Fibroblast of gingiva (primary cell): Measurements from ENCODE around the gene GRIN3A.

Experiments
- DNase-seq: peaks from one replicate; pipeline ENCODE4 v3.0.0-alpha.2; 2011; ENCODE audit warnings: low read depth

Gene GRIN3A

DNA sequence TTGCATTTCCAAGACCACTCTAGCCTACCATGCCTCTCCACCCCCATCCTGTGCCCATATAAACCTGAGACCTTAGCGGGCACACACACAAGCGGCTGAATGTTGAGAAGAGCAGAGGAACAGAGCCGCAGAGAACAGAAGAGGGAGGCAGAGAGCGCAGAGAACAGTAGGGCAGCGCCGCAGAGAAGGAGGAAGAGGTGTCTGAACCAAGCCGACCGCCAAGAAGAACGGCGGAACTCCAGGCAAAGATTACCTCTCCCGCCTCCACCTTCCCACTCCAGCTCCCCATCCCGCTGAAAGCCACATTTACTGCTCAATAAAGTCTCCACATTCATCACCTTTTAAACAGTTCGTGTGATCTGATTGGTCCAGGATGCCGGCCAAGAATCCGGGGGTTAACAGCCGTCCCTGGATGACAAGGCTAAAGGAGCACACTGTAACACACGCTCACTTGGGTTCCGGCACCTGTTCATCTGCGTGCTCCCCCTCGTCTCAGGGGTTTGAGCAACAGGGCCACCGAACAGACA is 33.2 kb downstream of the GRIN3A start:
- DNase-seq, result no peak

GRCh38 chr9:101702257-101702656 is 36.2 kb downstream of the GRIN3A start:
- no peak for DNase-seq

GRCh38 chr9:101693546-101694336 is 44.7 kb downstream of the GRIN3A start:
- DNase-seq, result no peak

DNA sequence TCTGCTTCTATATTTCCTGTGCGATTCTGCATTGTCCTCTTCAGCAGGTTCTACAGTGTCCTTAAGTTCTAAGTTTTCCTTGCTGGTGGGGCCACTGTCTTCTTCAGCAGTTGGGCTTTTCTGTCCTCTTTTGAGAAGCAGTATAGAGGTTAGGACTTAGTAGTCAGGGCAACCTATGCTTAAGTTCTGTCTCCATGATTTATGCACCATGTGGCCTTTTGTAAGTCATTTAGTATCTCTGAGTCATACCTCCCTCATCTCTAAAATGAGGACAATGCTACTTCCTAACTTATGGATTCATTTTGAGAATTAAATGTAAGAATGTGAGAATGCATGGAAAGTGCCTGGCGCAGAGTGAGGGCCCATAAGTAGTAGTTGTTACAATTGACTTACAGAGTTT is 46.8 kb downstream of the GRIN3A start:
- no peak for DNase-seq

DNA sequence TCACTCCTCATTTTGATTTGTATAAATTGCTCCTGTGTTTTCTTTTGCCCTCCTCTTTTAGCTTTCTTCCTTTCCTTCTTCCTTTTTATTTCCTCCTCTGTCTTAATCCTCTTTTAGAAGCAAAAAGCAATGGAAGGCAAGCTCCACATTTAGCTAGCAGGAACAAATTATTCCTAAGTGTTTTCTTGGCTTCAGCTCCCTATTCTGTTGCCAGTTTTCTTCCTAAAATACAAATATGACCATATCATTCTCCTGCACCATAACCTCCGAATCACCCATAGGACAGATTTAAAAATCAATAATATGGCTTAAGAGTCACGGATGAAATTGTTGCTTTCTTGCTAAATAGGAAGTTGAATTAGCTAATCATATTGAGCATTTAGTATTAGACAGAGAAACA is 49.4 kb downstream of the GRIN3A start:
- DNase-seq, result no peak

GRCh38 chr9:101684665-101685064 is 53.8 kb downstream of the GRIN3A start:
- no peak for DNase-seq

DNA sequence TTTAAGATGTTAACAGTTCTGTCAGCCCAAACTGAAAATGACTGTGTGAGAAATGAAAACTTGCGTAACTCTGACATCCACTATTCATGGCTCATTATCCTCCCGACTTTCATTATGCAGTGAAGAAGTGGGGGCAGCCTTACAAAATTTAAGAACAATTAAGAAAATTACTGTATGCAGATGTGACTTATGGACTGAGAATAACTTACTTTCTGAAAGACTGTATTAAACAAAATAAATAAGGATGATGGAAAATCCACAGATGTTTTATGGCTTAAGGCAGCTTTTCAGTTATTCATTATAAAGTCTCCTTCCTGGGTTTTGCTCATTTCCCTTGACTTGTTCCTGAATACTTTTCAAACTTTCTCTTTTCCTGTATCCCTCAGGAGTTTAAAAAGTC is 55.2 kb downstream of the GRIN3A start:
- DNase-seq, result no peak

DNA sequence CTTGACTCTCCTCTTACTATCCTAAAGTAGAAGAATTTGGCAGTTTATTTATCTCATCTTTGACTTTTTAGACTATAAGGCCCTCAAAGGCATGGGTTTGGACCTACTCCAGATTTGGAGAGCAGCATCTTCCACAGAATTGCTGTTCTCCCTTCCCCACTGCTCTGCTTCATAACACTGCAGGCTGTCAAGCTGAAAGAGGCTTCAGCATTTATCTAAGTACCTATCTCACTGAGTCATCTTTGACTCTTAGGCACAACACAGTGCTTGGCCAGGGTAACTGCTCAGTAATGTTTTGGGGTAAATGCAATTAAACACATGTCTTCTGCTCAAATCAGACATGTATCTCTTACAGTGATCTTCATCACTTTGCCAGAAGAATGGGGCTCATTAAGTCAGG is 60.6 kb downstream of the GRIN3A start:
- no peak for DNase-seq

- DNase-seq, result no peak
These were observed 63.1 kb downstream of the GRIN3A start for GRCh38 chr9:101675341-101675740.

- DNase-seq, result no peak
These were observed 64.3 kb downstream of the GRIN3A start for GRCh38 chr9:101674165-101674564.

DNA sequence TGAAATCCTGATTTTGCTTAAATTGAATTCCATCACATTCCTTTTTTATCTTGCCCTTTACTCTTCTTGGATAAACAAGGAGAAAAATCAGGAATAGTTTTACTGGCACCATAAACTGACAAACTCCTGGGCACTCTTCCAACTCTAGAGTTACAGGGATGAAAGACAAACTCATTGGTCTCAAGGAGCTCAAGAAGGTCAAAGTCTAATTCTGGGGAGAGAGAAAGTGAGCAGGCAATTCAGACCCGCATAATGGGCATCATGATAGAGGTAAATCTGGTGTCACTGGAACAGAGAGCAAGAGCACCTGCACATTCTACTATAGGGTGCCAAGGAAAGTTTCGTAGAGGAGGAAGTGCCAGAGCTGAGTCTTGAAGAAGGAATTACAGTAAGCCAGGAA is 64.8 kb downstream of the GRIN3A start:
- DNase-seq, result no peak

GRCh38 chr9:101671567-101671966 is 66.9 kb downstream of the GRIN3A start:
- DNase-seq, result no peak

DNA sequence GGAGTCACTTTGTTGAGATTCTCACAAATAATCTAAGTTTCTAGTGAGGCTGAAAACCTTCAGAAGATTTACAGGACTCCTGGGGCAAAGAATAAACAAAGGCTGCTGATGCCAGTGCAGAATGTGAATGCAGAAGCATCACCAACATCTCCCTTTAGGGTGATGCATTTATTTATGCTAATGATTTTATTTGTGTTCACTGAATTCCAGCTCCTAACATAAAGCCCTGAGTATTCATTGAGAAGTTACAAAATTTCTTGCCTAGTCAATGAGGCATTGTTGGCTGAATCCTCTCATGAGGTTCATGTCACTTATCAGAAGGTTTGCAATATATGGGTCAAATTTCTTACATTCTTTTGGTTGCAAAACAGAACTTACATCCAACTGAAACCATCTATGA is 70.0 kb downstream of the GRIN3A start:
- no peak for DNase-seq

DNA sequence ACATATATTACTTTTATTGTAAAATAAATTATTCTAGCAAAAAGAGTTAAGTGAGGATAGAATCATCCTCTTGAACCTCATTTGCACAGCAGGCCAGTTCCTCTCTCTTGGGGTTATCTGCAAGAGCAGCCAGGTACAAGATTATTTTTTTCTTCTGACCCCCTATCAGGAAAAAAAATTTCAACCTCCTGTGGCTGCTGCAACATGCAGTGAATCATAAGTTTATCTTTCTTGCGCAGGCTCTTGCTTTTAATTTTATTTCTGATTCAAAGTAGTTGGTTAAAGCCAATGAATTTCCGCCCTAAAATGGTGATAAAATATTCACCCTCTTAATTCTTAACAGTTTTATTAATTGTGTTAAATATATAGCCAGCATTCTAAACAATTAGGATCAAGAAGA is 74.0 kb downstream of the GRIN3A start:
- no peak for DNase-seq

DNA sequence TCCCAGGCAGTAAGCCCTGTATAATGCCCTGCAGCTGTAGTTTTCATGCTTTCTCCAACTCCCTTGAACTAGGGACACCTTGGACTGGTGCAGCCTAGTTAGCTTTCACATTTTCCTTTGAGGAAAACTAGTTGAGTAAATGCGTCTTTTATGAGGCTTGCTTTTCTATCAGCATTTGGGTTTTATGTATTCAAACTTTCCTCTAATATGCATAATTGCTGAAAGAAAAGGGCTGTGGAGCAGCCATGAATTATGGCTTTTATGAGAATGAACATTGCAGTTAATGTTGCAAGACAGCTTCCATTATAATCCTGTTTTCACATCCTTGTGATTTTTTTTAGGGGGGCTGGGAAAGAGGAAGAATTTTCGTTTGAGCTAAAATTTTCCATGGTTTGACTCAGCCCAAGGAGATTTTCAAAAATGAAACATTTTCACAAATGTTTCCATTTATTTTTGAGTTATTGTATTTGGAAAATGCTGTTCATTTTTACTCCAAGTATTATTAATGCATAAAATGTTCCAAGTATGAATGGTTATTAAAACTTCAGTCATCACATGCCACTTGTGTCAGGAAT is 85.8 kb downstream of the GRIN3A start:
- no peak for DNase-seq

DNA sequence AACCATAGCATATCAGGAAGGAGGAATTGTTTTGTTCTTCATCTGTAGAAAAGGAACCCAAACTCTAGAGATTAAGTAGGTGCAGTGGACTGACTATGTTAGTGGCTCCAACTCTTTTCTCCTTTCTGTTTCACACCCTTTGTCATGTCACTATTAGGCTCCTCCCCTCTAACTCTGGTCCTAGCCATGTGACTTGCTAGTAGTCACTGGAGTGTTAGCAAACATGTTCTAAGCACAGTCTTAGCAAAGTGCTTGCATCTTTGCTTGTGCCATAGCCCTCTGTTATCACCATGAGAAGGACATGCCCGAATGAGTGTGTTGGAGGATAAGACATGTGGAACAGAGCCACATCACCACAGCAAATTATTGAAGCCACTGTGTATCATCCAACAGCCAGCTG is 88.3 kb downstream of the GRIN3A start:
- DNase-seq, result no peak

GRCh38 chr9:101648493-101648892 is 90.0 kb downstream of the GRIN3A start:
- no peak for DNase-seq

GRCh38 chr9:101639785-101640665 is 98.4 kb downstream of the GRIN3A start:
- no peak for DNase-seq

DNA sequence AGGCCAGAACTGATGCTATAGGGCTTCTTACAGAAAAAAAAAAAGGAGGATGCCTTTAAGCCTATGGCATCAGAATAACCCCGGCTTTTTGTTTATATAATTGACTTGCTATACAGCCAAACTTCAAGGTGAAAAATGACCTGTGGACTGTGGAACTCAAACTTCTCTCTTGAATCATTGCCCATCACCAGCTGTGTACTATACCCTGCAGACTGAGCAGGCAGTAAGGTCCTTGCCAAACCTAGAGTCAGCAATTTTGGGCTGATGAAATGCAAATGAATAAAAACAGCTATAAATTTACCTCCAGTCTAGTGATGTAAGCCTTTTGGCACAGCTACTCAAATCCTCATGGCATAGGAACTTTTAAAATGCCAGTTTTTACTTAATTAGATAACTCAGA is 99.1 kb downstream of the GRIN3A start:
- no peak for DNase-seq

- DNase-seq, result no peak
These were observed 102.2 kb downstream of the GRIN3A start for GRCh38 chr9:101636247-101636646.

DNA sequence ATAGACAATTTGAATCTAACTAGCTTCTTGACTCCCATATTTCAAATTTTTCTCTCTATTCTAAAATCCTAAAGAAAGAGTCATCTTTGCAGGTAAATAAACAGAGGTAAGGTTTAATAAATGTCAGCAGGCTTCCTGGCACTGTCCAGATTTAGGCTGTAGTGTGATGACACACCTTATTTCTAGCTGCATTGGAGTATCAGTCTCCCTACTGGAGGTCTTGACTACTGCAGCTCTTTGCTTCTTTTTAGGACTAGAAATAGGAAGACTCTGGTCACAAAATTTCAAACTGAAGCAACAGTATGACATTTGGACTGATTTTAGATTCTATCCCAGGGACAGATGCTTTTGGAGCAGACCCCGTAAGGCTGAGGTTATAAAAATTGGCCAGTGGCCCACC is 103.0 kb downstream of the GRIN3A start:
- no peak for DNase-seq

DNA sequence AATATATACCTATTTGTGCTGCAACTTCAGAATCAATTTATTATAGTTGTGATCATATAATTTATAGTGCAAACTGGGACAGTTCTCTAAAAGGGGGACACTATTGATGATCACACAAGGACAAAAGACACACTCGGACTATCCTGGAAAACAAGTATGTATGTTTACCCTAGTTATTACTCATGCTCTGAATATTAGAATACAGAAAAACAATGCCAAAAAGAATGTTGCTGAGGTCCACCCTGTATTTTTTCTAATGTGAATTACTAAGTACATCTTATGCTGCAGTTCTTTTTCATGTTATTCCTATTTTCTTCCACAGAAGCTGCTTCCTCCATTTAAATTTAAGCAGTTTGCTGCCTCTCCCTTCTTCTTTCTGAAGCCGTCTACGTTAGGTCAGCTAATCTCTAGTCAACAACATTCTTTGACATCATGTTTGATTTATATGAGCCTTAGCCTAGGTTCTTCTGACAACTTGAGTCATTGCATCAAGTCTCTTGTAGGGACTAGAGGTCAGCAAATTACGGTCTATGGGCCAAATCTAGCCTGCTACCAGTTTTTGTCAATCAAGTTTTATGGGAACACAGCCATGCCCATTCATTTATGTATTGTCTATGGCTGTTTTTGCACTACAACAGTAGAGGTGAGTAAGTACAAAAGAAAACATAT is 103.6 kb downstream of the GRIN3A start:
- DNase-seq, result no peak
